ENCODE measurements around the gene AKAP6. TPM values are rescaled to one million over a fixed set of nuclear protein-coding genes. Genes with fewer than 3 reads are reported as not detected.

The AKAP6 gene
- total and polyA plus RNA-seq, 10 of the 15 experiments (the other 5 are each of a cell fraction or from before 2014, with no cell fraction given): 0.35 to 5.9 (median 2.2) TPM

DNA sequence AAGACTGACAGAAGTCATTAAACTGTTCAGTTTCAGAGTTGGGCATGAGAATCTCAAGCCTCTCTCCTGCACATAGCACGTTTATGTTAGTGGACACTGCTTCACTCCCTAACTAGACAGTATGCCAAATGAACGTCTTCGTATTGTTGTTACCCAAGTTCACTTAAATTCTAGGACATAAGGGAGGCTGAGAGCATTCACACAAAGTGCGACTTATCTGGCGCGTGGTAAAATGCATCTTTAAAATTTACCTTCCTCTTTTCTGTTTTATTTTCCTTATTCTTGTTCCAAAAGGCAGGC, 166.3 kb downstream of the AKAP6 start:
- in situ Hi-C loops (cut with MboI): no loop called here
- H3K36me3 ChIP-seq (ENCODE audit: control insufficient read depth in 2 of 2, insufficient read depth in 2 of 2, low read length in 1 of 2): no peaks in the 10 kb centered on the region
- no peaks in the 10 kb centered on the region for H3K9me3 ChIP-seq (replicated peaks; ENCODE audit: control insufficient read depth, insufficient read depth, low read length)
- H2AFZ ChIP-seq (ENCODE audit: control insufficient read depth, low read depth, low read length): no peak overlapping the region
- no peak overlapping the region for H3K4me3 ChIP-seq
- no peaks in the 10 kb centered on the region for H3K4me1 ChIP-seq (ENCODE audit: control insufficient read depth, insufficient read depth, low read length)
- H3K9ac ChIP-seq (ENCODE audit: control insufficient read depth, insufficient read depth, low read length): no peak overlapping the region
- H3K27ac ChIP-seq (ENCODE audit: control insufficient read depth, insufficient read depth): no peak overlapping the region
- FAIRE-seq (no peak), ATAC-seq (no peak), DNase-seq (ENCODE audit: low read depth, low spot score) (no peak)
- H3K79me2 ChIP-seq (ENCODE audit: control insufficient read depth, insufficient read depth, low read length): no peaks in the 10 kb centered on the region
- WGBS (ENCODE audit: insufficient coverage, insufficient replicate concordance, low lambda C conversion rate, missing lambda C conversion rate): 53% methylated on average over 6 of the region's 6 CpGs
- intact Hi-C loops (cut with micrococcal nuclease; ENCODE audit: unreplicated experiment): no loop called here
- ChIA-PET RAD21 (ENCODE audit: unreplicated experiment) (no interaction called here), CTCF (no interaction called here), SMC1A (ENCODE audit: uncharacterized antibody, unreplicated experiment) (no interaction called here), POLR2A (no interaction called here)
- H4K20me1 ChIP-seq (ENCODE audit: control insufficient read depth, insufficient read depth): no peaks in the 10 kb centered on the region; the same call in 1 of the 2 replicates
- TF ChIP-seq ZBTB33 (IDR thresholded peaks at IDR 0.05): no peak
- no peak for TF ChIP-seq PAX5 (IDR thresholded peaks at IDR 0.05; ENCODE audit: borderline replicate concordance, low read depth, low read length)
- no peak for TF ChIP-seq ZNF274 (IDR thresholded peaks at IDR 0.05; ENCODE audit: insufficient read depth, insufficient read length)
- no peak for TF ChIP-seq NR2F1 (conservative IDR thresholded peaks at IDR 0.05)
- no peak for TF ChIP-seq KLF5 (IDR thresholded peaks at IDR 0.05; ENCODE audit: partially characterized antibody)
- TF ChIP-seq RBBP5 (conservative IDR thresholded peaks at IDR 0.05): no peak
- no peak for TF ChIP-seq EGR1 (IDR thresholded peaks at IDR 0.05; ENCODE audit: borderline replicate concordance in 1 of 2, low read depth in 2 of 2, low read length in 2 of 2)
- no peak for TF ChIP-seq POLR2AphosphoS5 (IDR thresholded peaks at IDR 0.05; ENCODE audit: low read length)
- no peak for TF ChIP-seq TAF1 (IDR thresholded peaks at IDR 0.05; ENCODE audit: borderline replicate concordance, low read depth, low read length)
- TF ChIP-seq, protein P1, sequence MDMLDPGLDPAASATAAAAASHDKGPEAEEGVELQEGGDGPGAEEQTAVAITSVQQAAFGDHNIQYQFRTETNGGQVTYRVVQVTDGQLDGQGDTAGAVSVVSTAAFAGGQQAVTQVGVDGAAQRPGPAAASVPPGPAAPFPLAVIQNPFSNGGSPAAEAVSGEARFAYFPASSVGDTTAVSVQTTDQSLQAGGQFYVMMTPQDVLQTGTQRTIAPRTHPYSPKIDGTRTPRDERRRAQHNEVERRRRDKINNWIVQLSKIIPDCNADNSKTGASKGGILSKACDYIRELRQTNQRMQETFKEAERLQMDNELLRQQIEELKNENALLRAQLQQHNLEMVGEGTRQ (IDR thresholded peaks at IDR 0.05; ENCODE audit: borderline replicate concordance, low read depth, low read length): no peak
- no peak overlapping the region for H3K4me2 ChIP-seq (ENCODE audit: control insufficient read depth, insufficient read depth)
- no peaks in the 10 kb centered on the region for H3K27me3 ChIP-seq (replicated peaks in 1 of 2; ENCODE audit: control insufficient read depth in 2 of 2, insufficient read depth in 2 of 2, low read length in 1 of 2)
- no TSS peak for BruUV-seq (replicated peaks)
